ENCODE data around the gene CCDC90B.

Gene CCDC90B

DNA sequence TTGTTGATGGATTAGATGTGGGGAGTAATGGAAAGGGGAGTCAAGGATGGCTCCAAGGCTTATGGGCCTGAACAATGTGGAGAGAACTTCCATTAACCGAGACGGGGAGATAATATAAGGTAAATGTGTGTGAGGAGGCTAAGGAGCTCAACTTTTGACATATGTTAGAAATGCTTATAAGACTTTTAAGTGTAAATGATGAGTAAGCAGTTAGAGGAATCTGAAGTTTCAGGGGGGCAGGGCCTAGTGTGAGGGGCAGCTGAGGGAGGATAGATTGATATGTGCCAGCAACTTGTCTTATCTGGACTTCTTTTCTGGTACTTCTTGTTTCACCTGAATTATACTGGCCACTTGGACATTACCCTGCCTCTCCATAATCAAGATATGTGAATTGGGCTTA is 62.7 kb downstream of the CCDC90B start (continued):
- TF ChIP-seq, protein P1, sequence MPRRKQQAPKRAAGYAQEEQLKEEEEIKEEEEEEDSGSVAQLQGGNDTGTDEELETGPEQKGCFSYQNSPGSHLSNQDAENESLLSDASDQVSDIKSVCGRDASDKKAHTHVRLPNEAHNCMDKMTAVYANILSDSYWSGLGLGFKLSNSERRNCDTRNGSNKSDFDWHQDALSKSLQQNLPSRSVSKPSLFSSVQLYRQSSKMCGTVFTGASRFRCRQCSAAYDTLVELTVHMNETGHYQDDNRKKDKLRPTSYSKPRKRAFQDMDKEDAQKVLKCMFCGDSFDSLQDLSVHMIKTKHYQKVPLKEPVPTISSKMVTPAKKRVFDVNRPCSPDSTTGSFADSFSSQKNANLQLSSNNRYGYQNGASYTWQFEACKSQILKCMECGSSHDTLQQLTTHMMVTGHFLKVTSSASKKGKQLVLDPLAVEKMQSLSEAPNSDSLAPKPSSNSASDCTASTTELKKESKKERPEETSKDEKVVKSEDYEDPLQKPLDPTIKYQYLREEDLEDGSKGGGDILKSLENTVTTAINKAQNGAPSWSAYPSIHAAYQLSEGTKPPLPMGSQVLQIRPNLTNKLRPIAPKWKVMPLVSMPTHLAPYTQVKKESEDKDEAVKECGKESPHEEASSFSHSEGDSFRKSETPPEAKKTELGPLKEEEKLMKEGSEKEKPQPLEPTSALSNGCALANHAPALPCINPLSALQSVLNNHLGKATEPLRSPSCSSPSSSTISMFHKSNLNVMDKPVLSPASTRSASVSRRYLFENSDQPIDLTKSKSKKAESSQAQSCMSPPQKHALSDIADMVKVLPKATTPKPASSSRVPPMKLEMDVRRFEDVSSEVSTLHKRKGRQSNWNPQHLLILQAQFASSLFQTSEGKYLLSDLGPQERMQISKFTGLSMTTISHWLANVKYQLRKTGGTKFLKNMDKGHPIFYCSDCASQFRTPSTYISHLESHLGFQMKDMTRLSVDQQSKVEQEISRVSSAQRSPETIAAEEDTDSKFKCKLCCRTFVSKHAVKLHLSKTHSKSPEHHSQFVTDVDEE (CRISPR knock-in tag; IDR thresholded peaks at IDR 0.05) = no peak

DNA sequence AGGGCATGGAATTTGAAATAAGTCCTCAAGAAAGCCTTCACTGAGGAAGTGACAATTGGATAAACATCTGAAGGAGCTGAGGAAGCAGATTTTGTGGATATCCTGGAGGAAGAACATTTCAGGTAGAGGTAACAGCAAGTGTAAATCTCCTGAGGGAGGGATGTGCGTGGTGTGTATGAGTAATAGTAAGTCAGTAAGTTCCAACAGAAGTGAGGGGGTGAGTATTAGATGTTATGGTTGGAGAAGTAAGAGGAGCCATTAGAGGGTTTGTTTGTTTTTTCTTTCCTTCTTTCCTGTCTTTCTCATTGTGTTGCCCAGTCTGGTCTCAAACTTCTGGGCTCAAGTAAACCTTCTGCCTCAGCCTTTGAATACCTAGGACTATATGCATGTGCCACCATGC is 63.7 kb downstream of the CCDC90B start:
- ATAC-seq = no peak
- TF ChIP-seq ZC3H10 (CRISPR knock-in tag; IDR thresholded peaks at IDR 0.05) = no peak
- no peak for TF ChIP-seq RARB (CRISPR knock-in tag; IDR thresholded peaks at IDR 0.05)
- TF ChIP-seq, protein P2, sequence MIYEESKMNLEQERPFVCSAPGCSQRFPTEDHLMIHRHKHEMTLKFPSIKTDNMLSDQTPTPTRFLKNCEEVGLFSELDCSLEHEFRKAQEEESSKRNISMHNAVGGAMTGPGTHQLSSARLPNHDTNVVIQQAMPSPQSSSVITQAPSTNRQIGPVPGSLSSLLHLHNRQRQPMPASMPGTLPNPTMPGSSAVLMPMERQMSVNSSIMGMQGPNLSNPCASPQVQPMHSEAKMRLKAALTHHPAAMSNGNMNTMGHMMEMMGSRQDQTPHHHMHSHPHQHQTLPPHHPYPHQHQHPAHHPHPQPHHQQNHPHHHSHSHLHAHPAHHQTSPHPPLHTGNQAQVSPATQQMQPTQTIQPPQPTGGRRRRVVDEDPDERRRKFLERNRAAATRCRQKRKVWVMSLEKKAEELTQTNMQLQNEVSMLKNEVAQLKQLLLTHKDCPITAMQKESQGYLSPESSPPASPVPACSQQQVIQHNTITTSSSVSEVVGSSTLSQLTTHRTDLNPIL (CRISPR knock-in tag; IDR thresholded peaks at IDR 0.05; ENCODE audit: low read depth) = no peak
- TF ChIP-seq SNAI2 (CRISPR knock-in tag; IDR thresholded peaks at IDR 0.05) = no peak
- TF ChIP-seq ZFP3 (CRISPR knock-in tag; IDR thresholded peaks at IDR 0.05) = no peak
- TF ChIP-seq PPARA (CRISPR knock-in tag; IDR thresholded peaks at IDR 0.05; ENCODE audit: borderline replicate concordance) = no peak
- no peak for TF ChIP-seq ISL1 (CRISPR knock-in tag; IDR thresholded peaks at IDR 0.05)
- no peak for TF ChIP-seq ZFP30 (CRISPR knock-in tag; IDR thresholded peaks at IDR 0.05)
- TF ChIP-seq, protein P3, sequence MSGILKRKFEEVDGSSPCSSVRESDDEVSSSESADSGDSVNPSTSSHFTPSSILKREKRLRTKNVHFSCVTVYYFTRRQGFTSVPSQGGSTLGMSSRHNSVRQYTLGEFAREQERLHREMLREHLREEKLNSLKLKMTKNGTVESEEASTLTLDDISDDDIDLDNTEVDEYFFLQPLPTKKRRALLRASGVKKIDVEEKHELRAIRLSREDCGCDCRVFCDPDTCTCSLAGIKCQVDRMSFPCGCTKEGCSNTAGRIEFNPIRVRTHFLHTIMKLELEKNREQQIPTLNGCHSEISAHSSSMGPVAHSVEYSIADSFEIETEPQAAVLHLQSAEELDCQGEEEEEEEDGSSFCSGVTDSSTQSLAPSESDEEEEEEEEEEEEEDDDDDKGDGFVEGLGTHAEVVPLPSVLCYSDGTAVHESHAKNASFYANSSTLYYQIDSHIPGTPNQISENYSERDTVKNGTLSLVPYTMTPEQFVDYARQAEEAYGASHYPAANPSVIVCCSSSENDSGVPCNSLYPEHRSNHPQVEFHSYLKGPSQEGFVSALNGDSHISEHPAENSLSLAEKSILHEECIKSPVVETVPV (CRISPR knock-in tag; IDR thresholded peaks at IDR 0.05) = no peak

DNA sequence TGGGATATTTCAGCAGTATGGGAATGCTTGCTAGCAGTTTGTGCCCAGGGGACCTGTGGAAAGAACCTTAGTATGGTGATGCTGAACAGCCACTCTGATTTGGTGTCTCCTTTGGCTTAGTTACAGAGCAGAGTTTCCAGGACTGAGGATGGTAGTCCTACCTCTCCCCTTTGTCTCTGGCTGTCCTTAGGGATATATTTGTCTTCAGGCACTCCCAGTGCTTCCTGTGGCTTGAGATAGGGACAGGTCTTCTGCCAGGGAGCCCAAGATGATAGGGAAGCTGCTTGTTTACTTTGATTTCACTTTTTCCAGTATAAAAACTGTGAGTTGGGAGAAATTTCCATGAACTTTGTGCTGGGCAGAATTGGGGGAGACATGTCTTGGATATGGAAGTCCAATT is 64.5 kb downstream of the CCDC90B start:
- TF ChIP-seq GLIS3 (CRISPR knock-in tag; IDR thresholded peaks at IDR 0.05) = no peak
- TF ChIP-seq, protein P4, sequence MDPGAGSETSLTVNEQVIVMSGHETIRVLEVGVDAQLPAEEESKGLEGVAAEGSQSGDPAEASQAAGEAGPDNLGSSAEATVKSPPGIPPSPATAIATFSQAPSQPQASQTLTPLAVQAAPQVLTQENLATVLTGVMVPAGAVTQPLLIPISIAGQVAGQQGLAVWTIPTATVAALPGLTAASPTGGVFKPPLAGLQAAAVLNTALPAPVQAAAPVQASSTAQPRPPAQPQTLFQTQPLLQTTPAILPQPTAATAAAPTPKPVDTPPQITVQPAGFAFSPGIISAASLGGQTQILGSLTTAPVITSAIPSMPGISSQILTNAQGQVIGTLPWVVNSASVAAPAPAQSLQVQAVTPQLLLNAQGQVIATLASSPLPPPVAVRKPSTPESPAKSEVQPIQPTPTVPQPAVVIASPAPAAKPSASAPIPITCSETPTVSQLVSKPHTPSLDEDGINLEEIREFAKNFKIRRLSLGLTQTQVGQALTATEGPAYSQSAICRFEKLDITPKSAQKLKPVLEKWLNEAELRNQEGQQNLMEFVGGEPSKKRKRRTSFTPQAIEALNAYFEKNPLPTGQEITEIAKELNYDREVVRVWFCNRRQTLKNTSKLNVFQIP (CRISPR knock-in tag; IDR thresholded peaks at IDR 0.05; ENCODE audit: borderline replicate concordance, low read depth) = no peak
- TF ChIP-seq BACH2 (CRISPR knock-in tag; IDR thresholded peaks at IDR 0.05; ENCODE audit: borderline replicate concordance) = no peak
- TF ChIP-seq ZFP3 (CRISPR knock-in tag; IDR thresholded peaks at IDR 0.05) = no peak
- TF ChIP-seq CSDC2 (CRISPR knock-in tag; IDR thresholded peaks at IDR 0.05) = no peak
- TF ChIP-seq RARB (CRISPR knock-in tag; IDR thresholded peaks at IDR 0.05) = no peak
- TF ChIP-seq PPARA (CRISPR knock-in tag; IDR thresholded peaks at IDR 0.05; ENCODE audit: borderline replicate concordance) = no peak
- no peak for TF ChIP-seq TCF4 (CRISPR knock-in tag; IDR thresholded peaks at IDR 0.05; ENCODE audit: borderline replicate concordance)
- no peak for TF ChIP-seq ZNF565 (CRISPR knock-in tag; conservative IDR thresholded peaks at IDR 0.05; ENCODE audit: low read depth)
- no peak for TF ChIP-seq ZC3H10 (CRISPR knock-in tag; IDR thresholded peaks at IDR 0.05)
- TF ChIP-seq, protein P5, sequence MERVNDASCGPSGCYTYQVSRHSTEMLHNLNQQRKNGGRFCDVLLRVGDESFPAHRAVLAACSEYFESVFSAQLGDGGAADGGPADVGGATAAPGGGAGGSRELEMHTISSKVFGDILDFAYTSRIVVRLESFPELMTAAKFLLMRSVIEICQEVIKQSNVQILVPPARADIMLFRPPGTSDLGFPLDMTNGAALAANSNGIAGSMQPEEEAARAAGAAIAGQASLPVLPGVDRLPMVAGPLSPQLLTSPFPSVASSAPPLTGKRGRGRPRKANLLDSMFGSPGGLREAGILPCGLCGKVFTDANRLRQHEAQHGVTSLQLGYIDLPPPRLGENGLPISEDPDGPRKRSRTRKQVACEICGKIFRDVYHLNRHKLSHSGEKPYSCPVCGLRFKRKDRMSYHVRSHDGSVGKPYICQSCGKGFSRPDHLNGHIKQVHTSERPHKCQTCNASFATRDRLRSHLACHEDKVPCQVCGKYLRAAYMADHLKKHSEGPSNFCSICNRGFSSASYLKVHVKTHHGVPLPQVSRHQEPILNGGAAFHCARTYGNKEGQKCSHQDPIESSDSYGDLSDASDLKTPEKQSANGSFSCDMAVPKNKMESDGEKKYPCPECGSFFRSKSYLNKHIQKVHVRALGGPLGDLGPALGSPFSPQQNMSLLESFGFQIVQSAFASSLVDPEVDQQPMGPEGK (CRISPR knock-in tag; IDR thresholded peaks at IDR 0.05; ENCODE audit: borderline replicate concordance) = no peak
- TF ChIP-seq ESRRG (CRISPR knock-in tag; IDR thresholded peaks at IDR 0.05) = no peak
- TF ChIP-seq, protein P3 (CRISPR knock-in tag; IDR thresholded peaks at IDR 0.05) = no peak
- TF ChIP-seq ZFP30 (CRISPR knock-in tag; IDR thresholded peaks at IDR 0.05) = no peak
- no peak for ATAC-seq
